MM.1S (cell line): ENCODE data around the gene SIAE.

ENCODE experiments used
- EZH2 ChIP-seq: fragments of 300-600 bp; sonication (generic); optimal IDR thresholded peaks from 2 replicates; pipeline ENCODE3; 2017; ENCODE audit warnings: low read depth, mild to moderate bottlenecking, antibody characterized with exemption, low read length, mixed read lengths
- TF ChIP-seq, protein P1 (sequence below): fragments of 300-600 bp; sonication (generic); IDR thresholded peaks from 2 replicates; pipeline ENCODE4 v1.5.1; 2016; ENCODE audit warnings: antibody characterized with exemption, low read length, mixed read lengths

DNA sequence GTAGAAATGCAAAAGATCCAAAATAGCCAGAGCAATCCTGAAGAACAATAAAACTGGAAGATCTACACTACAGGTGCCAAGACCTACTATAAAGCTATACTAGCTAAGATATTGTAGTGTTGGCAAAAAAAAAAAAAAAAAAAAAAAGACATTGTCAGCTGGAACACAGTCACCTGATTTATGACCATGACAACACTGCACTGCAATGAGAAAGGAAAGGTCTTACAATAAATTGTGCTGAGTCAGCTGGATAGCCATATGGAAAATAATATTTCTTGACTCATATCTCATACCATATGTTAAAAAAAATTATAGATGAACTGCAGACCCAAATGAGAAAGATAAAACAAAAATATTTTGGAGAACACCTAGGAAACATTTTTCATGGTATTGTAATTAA lies 65.4 kb downstream of the SIAE start:
- TF ChIP-seq, protein P1, sequence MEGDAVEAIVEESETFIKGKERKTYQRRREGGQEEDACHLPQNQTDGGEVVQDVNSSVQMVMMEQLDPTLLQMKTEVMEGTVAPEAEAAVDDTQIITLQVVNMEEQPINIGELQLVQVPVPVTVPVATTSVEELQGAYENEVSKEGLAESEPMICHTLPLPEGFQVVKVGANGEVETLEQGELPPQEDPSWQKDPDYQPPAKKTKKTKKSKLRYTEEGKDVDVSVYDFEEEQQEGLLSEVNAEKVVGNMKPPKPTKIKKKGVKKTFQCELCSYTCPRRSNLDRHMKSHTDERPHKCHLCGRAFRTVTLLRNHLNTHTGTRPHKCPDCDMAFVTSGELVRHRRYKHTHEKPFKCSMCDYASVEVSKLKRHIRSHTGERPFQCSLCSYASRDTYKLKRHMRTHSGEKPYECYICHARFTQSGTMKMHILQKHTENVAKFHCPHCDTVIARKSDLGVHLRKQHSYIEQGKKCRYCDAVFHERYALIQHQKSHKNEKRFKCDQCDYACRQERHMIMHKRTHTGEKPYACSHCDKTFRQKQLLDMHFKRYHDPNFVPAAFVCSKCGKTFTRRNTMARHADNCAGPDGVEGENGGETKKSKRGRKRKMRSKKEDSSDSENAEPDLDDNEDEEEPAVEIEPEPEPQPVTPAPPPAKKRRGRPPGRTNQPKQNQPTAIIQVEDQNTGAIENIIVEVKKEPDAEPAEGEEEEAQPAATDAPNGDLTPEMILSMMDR: no peak
- no peak for TF ChIP-seq EZH2
